ENCODE results near the gene RAD52. TPM values are rescaled to one million over a fixed set of nuclear protein-coding genes. Genes with fewer than 3 reads are reported as not detected.

Gene RAD52
- total and polyA plus RNA-seq, 11 donors, result 4.1 to 9.7 (median 6.2) TPM

- peaks cover under 1 to 100% (median 92%) of the 10 kb centered on the region in 9 donors for H3K36me3 ChIP-seq
- no peaks in the 10 kb centered on the region for H3K9me3 ChIP-seq
- H3K4me1 ChIP-seq, result peaks cover 6 to 44% (median 31%) of the 10 kb centered on the region in 12 donors
- TF ChIP-seq POLR2A (IDR thresholded peaks at IDR 0.05), result no peak
- no peak for TF ChIP-seq CTCF (IDR thresholded peaks at IDR 0.05)
- DNase-seq (no peak), ATAC-seq (no peak)
- 79 to 84% (median 83%) methylated on average over 16 of the region's 16 CpGs for WGBS, 4 donors
- H3K4me3 ChIP-seq, result no peak overlapping the region
- no peaks in the 10 kb centered on the region for H3K27me3 ChIP-seq
- no peak overlapping the region for H3K27ac ChIP-seq
- intact Hi-C loops (cut with DNase I), result no loop called here
These were observed 41.9 kb downstream of the RAD52 start for GRCh38 chr12:907413-908185.

GRCh38 chr12:906062-906585 is 43.4 kb downstream of the RAD52 start:
- Histone ChIP-seq H3K4me1 (peaks cover 5 to 34% (median 19%) of the 10 kb centered on the region in 12 donors), H3K27ac (no peak overlapping the region), H3K36me3 (peaks cover 3 to 100% (median 97%) of the 10 kb centered on the region in 9 donors), H3K27me3 (no peaks in the 10 kb centered on the region), H3K9me3 (no peaks in the 10 kb centered on the region), H3K4me3 (no peak overlapping the region)
- intact Hi-C loops (cut with DNase I), result no loop called here
- ATAC-seq (no peak), DNase-seq (no peak)
- TF ChIP-seq POLR2A (IDR thresholded peaks at IDR 0.05) (no peak), CTCF (IDR thresholded peaks at IDR 0.05) (no peak)
- WGBS, 4 donors, result 80 to 91% (median 89%) methylated on average over 10 of the region's 10 CpGs

GRCh38 chr12:905261-906031 is 44.0 kb downstream of the RAD52 start:
- WGBS, 4 donors, result 83 to 90% (median 86%) methylated on average over 9 of the region's 9 CpGs
- Histone ChIP-seq H3K4me1 (peaks cover 0 to 28% (median 12%) of the 10 kb centered on the region in 12 donors), H3K27me3 (no peaks in the 10 kb centered on the region), H3K36me3 (peaks cover 3 to 100% (median 99%) of the 10 kb centered on the region in 9 donors), H3K27ac (no peak overlapping the region), H3K9me3 (no peaks in the 10 kb centered on the region), H3K4me3 (no peak overlapping the region)
- DNase-seq, result no peak
- TF ChIP-seq POLR2A (IDR thresholded peaks at IDR 0.05) (no peak), CTCF (IDR thresholded peaks at IDR 0.05) (no peak)
- intact Hi-C loops (cut with DNase I), result no loop called here
- ATAC-seq, result peak in 1 of 4 donors; percentile 23

GRCh38 chr12:904010-904414 is 45.5 kb downstream of the RAD52 start:
- peaks cover 0 to 28% (median 10%) of the 10 kb centered on the region in 12 donors for H3K4me1 ChIP-seq
- no peak for DNase-seq
- no peak overlapping the region for H3K4me3 ChIP-seq
- no peaks in the 10 kb centered on the region for H3K27me3 ChIP-seq
- intact Hi-C loops (cut with DNase I), result loop anchor here in 1 of 10 donors (5.0 kb wide), 1 partner anchor 37 kb away; no protein-coding TSS in a partner anchor
- TF ChIP-seq CTCF (IDR thresholded peaks at IDR 0.05), result no peak
- TF ChIP-seq POLR2A (IDR thresholded peaks at IDR 0.05), result no peak
- H3K9me3 ChIP-seq, result no peaks in the 10 kb centered on the region
- WGBS, 4 donors, result 47 to 53% (median 50%) methylated on average over 5 of the region's 5 CpGs
- H3K36me3 ChIP-seq, result peaks cover 3 to 100% (median 100%) of the 10 kb centered on the region in 9 donors
- no peak overlapping the region for H3K27ac ChIP-seq
- ATAC-seq, result no peak
